Spleen (tissue), 11 donors: ENCODE measurements around the gene NPLOC4. TPM values are rescaled to one million over a fixed set of nuclear protein-coding genes. Genes with fewer than 3 reads are reported as not detected.
A peak's percentile ranks its signal among the peaks of the same experiment; 100 is the strongest.

Experiments used
- DNase-seq: peaks from one replicate; pipeline ENCODE4 v3.0.0-alpha.2; 2020
- H3K27ac ChIP-seq, 8 donors: fragments of 200-600 bp; sonication (generic) in 7 of 8; 1 replicate in 4 of 8; 2 replicates in 4 of 8; pipeline versions ENCODE4 v1.5.0 to v1.8.0; 2016 to 2021; ENCODE audit warnings: inconsistent platforms in 4 of 8, mild to moderate bottlenecking in 4 of 8, moderate library complexity in 1 of 8
- H3K27me3 ChIP-seq, 7 donors: fragments of 200-600 bp; sonication (generic) in 6 of 7; replicated peaks in 1 of 7; 1 replicate in 4 of 7; 2 replicates in 3 of 7; pipeline versions ENCODE4 v1.5.0 to v1.8.0; 2016 to 2021; ENCODE audit warnings: inconsistent platforms in 3 of 7, mild to moderate bottlenecking in 1 of 7
- H3K36me3 ChIP-seq, 6 donors: fragments of 200-600 bp; sonication (generic) in 5 of 6; 1 replicate in 4 of 6; 2 replicates in 2 of 6; pipeline versions ENCODE4 v1.5.0 to v1.8.0; 2016 to 2021; ENCODE audit warnings: inconsistent platforms in 2 of 6
- H3K4me1 ChIP-seq, 6 donors: fragments of 200-600 bp; sonication (generic) in 5 of 6; 1 replicate in 3 of 6; 2 replicates in 3 of 6; pipeline versions ENCODE4 v1.5.0 to v1.8.0; 2016 to 2021; ENCODE audit warnings: inconsistent platforms in 3 of 6
- H3K4me3 ChIP-seq, 8 donors: fragments of 200-600 bp; sonication (generic) in 7 of 8; 1 replicate in 4 of 8; 2 replicates in 4 of 8; pipeline versions ENCODE4 v1.5.0 to v1.8.0; 2016 to 2021; ENCODE audit warnings: inconsistent platforms in 4 of 8, mild to moderate bottlenecking in 4 of 8, moderate library complexity in 2 of 8
- H3K9me3 ChIP-seq, 8 donors: fragments of 200-600 bp; sonication (generic) in 7 of 8; 1 replicate in 4 of 8; 2 replicates in 4 of 8; pipeline versions ENCODE4 v1.5.0 to v1.8.0; 2016 to 2021; ENCODE audit warnings: inconsistent platforms in 4 of 8
- POLR2A ChIP-seq, 3 donors: fragments of 450-650 bp; IDR thresholded peaks; one replicate each; pipeline ENCODE4 v1.5.1; 2017; ENCODE audit warnings: antibody characterized with exemption in 3 of 3, mild to moderate bottlenecking in 1 of 3
- POLR2AphosphoS5 ChIP-seq, 3 donors: sonication (generic); formaldehyde crosslinking; IDR thresholded peaks; one replicate each; pipeline ENCODE4 v1.5.1; 2017; ENCODE audit warnings: antibody characterized with exemption in 3 of 3
- WGBS, 5 donors: extraction: QIAGEN DNeasy Blood & Tissue Kit in 3 of 5; methylation state at CpG; one replicate each; pipeline versions ENCODE4 v1.1.5 to v1.1.7; 2013 to 2018; 5-methylcytosine and 5-hydroxymethylcytosine counted together
- intact Hi-C: fragments of 100-400 bp; cut with DNase I; formaldehyde crosslinking; loops from one replicate; pipeline ENCODE4 v1.15.0; 2023; ENCODE audit warnings: low total_unique reads
- polyA plus RNA-seq, 3 donors: library from polyadenylated mRNA; stranded (reverse); fragments of 200-250 nt; gene quantifications; one replicate each; pipeline ENCODE4 v1.2.1, GENCODE V29; 2013
- total RNA-seq, 7 donors: library from RNA; depleted of rRNA in 3 of 7; stranded (reverse); fragments of >200 nt in 3 of 7; fragmentation: NEBNext Ultra II Directional in 4 of 7; extraction: Animal tissue kit (Norgen Biotek cat#: 25700) in 4 of 7; gene quantifications; one replicate each; pipeline versions ENCODE4 v1.1.0 to v1.2.1, GENCODE V29; 2016 to 2021
- TF ChIP-seq, protein P1 (sequence below), 11 experiments: fragments of 200-600 bp in 7 of 11; fragments of 450-650 bp in 4 of 11; sonication (generic) in 4 of 11; IDR thresholded peaks in 8 of 11; conservative IDR thresholded peaks in 3 of 11; 1 replicate in 7 of 11; 2 replicates in 4 of 11; pipeline versions ENCODE4 v1.4.0 to v1.8.0; 2016 to 2021; ENCODE audit warnings: antibody characterized with exemption in 11 of 11, inconsistent platforms in 4 of 11, mild to moderate bottlenecking in 1 of 11
- donor health status: healthy with polysubstance abuse.
- donor health status: DM: no; HTN: no; CAD: no; lungs with moderate emphysema.
- donor health status: DM: no; HTN: no; CAD: no.
- donor health status: Bipolar disorder and iron deficiency.
- donor health status: healthy.
- donor health status: DM: no; HTN: no; CAD: no.
- donor health status: DM: yes; HTN: yes; CAD: no.

The NPLOC4 gene
- total and polyA plus RNA-seq, 10 donors = 19.3 to 130 (median 81.3) TPM

DNA sequence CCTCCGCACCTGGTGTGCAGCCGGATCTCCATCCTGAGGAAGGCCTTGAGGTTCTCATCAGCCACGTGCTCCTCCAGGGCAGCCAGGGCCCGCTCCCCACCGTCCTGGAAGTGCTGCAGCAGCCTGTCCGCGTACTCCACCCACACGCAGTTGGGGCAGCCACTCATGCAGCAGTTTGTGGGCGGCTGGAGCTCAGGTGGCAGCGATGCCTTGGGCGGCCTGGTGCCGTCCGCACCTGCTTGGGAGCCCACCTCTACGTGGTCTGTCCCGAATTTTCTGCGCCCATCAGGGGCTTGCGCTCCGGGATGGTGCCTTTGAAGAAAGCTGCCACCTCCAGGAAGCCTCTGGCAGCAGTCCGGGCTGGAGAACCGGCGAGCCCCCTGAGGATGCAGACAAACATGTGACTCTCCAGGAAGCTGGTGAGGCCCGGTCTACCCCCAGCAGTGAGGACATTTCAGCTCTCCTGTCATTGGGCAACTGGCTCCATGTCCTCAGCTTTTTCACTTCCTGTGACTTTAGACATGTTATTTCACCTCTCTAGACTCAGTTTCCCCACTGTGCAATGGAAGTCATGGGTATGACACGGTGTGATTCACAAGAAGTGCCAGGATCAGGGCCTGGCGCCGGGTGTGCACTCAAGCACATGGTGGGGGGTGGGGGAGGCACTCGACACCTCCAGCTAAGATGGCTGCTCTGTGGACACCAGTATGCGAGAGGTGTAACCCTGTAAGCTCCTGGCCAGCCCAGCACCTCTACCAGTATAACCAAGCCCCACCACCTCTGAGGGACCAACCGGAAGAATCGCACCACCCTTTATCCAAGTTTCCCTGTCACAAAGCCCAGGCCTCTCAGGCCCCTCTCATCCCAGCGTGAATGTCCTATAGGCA, 28.5 kb upstream of the NPLOC4 start:
- TF ChIP-seq POLR2AphosphoS5 (IDR thresholded peaks at IDR 0.05) = no peak
- TF ChIP-seq POLR2A (IDR thresholded peaks at IDR 0.05) = no peak
- TF ChIP-seq, protein P1, sequence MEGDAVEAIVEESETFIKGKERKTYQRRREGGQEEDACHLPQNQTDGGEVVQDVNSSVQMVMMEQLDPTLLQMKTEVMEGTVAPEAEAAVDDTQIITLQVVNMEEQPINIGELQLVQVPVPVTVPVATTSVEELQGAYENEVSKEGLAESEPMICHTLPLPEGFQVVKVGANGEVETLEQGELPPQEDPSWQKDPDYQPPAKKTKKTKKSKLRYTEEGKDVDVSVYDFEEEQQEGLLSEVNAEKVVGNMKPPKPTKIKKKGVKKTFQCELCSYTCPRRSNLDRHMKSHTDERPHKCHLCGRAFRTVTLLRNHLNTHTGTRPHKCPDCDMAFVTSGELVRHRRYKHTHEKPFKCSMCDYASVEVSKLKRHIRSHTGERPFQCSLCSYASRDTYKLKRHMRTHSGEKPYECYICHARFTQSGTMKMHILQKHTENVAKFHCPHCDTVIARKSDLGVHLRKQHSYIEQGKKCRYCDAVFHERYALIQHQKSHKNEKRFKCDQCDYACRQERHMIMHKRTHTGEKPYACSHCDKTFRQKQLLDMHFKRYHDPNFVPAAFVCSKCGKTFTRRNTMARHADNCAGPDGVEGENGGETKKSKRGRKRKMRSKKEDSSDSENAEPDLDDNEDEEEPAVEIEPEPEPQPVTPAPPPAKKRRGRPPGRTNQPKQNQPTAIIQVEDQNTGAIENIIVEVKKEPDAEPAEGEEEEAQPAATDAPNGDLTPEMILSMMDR (IDR thresholded peaks at IDR 0.05 in 8 of 11, conservative IDR thresholded peaks at IDR 0.05 in 3 of 11) = no peak
- WGBS, 5 donors = 37 to 53% (median 45%) methylated on average over 10 to 30 of the region's 30 CpGs
- peak overlapping the region; percentile 93 to 97 (median 96) for H3K27ac ChIP-seq
- peak overlapping the region; percentile 86 to 100 (median 96) for H3K4me3 ChIP-seq
- intact Hi-C loops = no loop called here
- peaks cover 18 to 80% (median 40%) of the 10 kb centered on the region in 6 donors for H3K4me1 ChIP-seq
- no peaks in the 10 kb centered on the region for H3K9me3 ChIP-seq
- H3K27me3 ChIP-seq = no peaks in the 10 kb centered on the region
- H3K36me3 ChIP-seq = peaks cover 0 to 44% (median 27%) of the 10 kb centered on the region in 6 donors
- no peak for DNase-seq

GRCh38 chr17:81664051-81664470, 27.1 kb upstream of the NPLOC4 start:
- TF ChIP-seq POLR2A (IDR thresholded peaks at IDR 0.05) (no peak), POLR2AphosphoS5 (IDR thresholded peaks at IDR 0.05) (peak in 2 of 3 donors; percentile 16 to 43)
- no peak overlapping the region for H3K4me3 ChIP-seq
- H3K4me1 ChIP-seq = peaks cover 18 to 66% (median 38%) of the 10 kb centered on the region in 6 donors
- WGBS, 5 donors = 74 to 93% (median 89%) methylated on average over 6 to 7 of the region's 7 CpGs
- H3K36me3 ChIP-seq = peaks cover 0 to 30% (median 13%) of the 10 kb centered on the region in 6 donors
- no peak for DNase-seq
- no peaks in the 10 kb centered on the region for H3K9me3 ChIP-seq
- H3K27ac ChIP-seq = peak overlapping the region in 2 of 8 donors; percentile 62 to 67
- intact Hi-C loops = no loop called here
- H3K27me3 ChIP-seq = no peaks in the 10 kb centered on the region

DNA sequence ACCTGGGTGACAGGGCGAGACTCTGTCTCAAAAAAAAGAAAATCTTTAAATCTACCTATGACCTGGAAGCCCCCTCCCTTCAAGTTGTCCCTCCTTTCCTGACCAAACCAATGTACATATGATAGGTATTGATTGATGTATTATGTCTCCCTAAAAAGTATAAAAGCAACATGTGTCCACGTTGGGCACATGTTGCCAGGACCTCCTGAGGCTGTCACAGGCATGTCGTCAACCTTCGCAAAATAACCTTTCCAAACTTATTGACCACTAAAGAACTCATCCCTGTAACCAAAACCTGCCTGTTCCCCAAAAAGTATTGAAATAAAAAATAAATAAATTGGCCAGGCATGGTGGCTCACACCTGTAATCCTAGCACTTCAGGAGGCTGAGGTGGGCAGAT, 25.1 kb upstream of the NPLOC4 start:
- no peaks in the 10 kb centered on the region for H3K27me3 ChIP-seq
- peaks cover 9 to 48% (median 20%) of the 10 kb centered on the region in 6 donors for H3K4me1 ChIP-seq
- TF ChIP-seq POLR2A (IDR thresholded peaks at IDR 0.05) = no peak
- TF ChIP-seq, protein P1 (IDR thresholded peaks at IDR 0.05 in 8 of 11, conservative IDR thresholded peaks at IDR 0.05 in 3 of 11) = no peak
- H3K36me3 ChIP-seq = peaks cover 0 to 16% (median 6%) of the 10 kb centered on the region in 6 donors
- DNase-seq = no peak
- no peak overlapping the region for H3K27ac ChIP-seq
- intact Hi-C loops = no loop called here
- H3K9me3 ChIP-seq = no peaks in the 10 kb centered on the region
- 91 to 97% (median 93%) methylated on average over 4 of the region's 4 CpGs for WGBS, 5 donors
- no peak overlapping the region for H3K4me3 ChIP-seq

- no peaks in the 10 kb centered on the region for H3K9me3 ChIP-seq
- TF ChIP-seq, protein P1 (IDR thresholded peaks at IDR 0.05 in 8 of 11, conservative IDR thresholded peaks at IDR 0.05 in 3 of 11) = no peak
- DNase-seq = no peak
- H3K36me3 ChIP-seq = peaks cover 0 to 16% (median 6%) of the 10 kb centered on the region in 6 donors
- H3K4me1 ChIP-seq = peaks cover 6 to 52% (median 12%) of the 10 kb centered on the region in 6 donors
- no peak overlapping the region for H3K27ac ChIP-seq
- peaks cover 0 to 2% (median 0%) of the 10 kb centered on the region in 7 donors for H3K27me3 ChIP-seq
- H3K4me3 ChIP-seq = no peak overlapping the region
- intact Hi-C loops = no loop called here
- 91 to 96% (median 95%) methylated on average over 9 of the region's 9 CpGs for WGBS, 5 donors
These were observed 23.5 kb upstream of the NPLOC4 start for GRCh38 chr17:81660441-81660840.
